Measurements from ENCODE around the gene RDH12.

Gene RDH12

GRCh38 chr14:67748312-67748711 lies 46.6 kb downstream of the RDH12 start:
- DNase-seq (ENCODE audit: low read depth, low spot score): no peak

DNA sequence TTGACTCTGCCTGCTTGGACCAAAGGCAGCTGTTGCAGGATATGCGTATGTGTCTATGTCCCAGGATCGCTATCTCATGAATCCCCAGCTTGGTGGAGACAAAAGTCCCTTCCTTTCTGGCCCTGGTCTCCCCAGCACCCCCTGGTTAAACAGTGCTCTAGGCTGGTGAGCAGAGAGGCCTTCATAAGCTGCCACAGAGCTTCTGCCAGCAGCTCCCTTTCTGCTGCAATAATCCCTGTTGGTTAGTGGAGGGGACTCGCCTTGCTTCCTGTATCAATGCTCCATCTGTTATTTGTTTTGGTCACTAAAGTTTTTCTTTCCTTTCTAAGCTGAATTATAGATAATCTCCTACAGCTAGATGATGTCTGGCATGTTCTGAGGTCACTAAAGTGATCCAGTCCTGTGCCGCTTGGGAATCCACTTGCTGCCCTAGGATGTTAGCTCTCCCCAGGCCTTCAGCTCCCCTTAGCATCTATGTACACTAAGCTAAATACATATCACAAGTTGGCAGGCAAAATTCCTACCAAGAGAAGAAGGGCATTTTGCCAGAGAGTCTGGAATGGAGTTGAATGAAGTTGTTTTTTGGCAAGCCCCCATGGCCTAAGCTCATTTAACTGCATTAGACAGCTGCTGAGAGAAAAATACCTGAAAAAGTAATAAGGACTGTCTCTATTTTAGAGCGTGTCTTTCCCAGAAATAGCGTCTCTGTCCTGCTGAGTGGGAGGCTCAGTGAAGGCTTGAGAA lies 47.8 kb downstream of the RDH12 start:
- no peak for DNase-seq (ENCODE audit: low read depth, low spot score)

GRCh38 chr14:67756496-67756895 lies 54.8 kb downstream of the RDH12 start:
- no peak for DNase-seq (ENCODE audit: low read depth, low spot score)

DNA sequence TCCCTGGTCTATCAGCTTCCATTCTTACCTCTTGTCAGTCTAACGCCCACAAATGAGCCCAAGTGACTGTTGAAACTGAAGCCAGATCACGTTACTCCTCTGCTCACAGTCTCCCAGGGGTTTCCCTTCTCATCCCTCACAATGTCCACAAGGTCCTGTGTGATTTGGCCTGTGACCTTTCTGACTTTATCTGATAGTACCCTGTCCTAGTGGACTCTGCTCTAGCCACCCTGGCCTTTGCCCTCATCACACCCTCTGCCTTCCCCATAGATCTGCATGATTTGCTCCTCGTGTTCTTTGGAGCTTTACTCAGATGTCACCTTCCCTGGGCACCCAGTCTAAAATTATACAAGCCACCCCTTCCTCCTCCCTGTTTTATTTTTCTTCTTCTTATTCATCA lies 55.5 kb downstream of the RDH12 start:
- no peak for DNase-seq (ENCODE audit: low read depth, low spot score)

- no peak for DNase-seq (ENCODE audit: low read depth, low spot score)
Observed at GRCh38 chr14:67759916-67760315, 58.2 kb downstream of the RDH12 start.

DNA sequence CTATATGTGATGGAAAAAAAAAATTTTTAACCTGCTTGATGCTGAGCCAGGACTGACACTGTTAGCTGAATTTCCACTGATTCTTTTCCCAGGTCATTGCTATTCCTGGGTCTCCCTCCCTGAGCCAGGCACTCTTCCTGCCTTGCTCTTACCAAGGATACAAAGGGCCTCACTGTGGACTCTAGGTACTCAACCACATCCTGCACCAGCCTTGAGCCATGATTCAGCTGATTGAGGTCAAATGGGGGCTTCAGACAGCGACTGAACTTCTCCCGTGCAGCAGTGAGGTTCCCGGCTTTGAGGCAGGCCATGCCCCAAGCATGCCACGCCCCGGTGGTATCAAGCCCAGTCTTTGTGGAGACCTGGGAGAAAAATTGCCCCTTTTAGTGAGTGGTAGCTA lies 60.4 kb downstream of the RDH12 start:
- no peak for DNase-seq (ENCODE audit: low read depth, low spot score)

GRCh38 chr14:67763158-67763822 lies 61.6 kb downstream of the RDH12 start:
- no peak for DNase-seq (ENCODE audit: low read depth, low spot score)

GRCh38 chr14:67764496-67764895 lies 62.8 kb downstream of the RDH12 start:
- no peak for DNase-seq (ENCODE audit: low read depth, low spot score)

GRCh38 chr14:67765192-67765834 lies 63.6 kb downstream of the RDH12 start:
- DNase-seq (ENCODE audit: low read depth, low spot score): no peak

DNA sequence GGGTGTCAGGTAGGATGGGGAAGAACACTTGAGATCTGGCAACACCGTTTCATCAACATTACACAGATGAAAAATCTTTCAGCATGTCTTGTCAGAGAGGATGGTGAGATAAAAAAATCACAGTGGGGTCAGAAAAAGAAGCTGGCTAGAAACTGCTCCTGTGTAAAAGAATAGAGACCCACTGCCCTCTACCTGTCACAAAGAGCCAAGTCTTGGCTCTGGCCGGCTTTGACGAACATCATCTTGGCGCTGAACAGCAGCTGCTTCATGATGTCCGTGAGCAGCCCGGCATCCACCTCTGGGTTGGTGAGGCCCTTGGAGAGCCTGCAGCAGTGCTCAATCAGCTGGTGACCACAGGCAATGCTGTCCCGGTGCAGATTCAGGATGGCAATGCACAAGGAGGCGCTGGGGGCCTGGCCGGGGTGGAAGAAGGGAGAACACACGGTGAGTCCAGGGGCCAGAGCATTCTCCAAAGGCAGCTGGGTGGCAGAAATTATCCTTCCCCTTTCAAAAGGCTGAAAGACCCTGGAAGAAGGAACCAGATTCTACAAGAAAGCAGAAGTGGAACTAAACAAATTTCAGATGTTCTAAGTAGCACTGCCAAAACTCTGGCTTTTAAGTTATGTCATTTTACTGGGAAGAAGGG lies 64.5 kb downstream of the RDH12 start:
- DNase-seq (ENCODE audit: low read depth, low spot score): no peak

DNA sequence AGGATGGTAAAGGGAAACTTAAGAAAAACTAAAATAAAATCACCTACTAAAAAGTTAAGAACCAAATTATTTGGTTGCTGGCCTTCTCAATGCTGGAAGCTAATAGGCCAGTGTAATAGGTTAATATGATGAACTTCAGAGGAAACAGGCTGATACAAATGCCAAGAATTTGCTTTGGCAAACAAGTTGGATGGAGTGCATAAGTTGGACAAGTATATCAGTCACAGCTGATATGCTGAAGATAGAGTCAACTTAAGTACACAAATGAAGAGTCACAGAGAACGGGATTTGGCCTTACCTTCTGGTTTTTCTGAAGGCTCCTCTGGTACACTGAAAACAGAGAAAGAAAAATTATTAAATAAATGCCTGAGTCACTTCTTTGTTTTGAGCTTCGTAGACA lies 66.5 kb downstream of the RDH12 start:
- no peak for DNase-seq (ENCODE audit: low read depth, low spot score)

GRCh38 chr14:67773844-67774377 lies 72.2 kb downstream of the RDH12 start:
- no peak for DNase-seq (ENCODE audit: low read depth, low spot score)

DNA sequence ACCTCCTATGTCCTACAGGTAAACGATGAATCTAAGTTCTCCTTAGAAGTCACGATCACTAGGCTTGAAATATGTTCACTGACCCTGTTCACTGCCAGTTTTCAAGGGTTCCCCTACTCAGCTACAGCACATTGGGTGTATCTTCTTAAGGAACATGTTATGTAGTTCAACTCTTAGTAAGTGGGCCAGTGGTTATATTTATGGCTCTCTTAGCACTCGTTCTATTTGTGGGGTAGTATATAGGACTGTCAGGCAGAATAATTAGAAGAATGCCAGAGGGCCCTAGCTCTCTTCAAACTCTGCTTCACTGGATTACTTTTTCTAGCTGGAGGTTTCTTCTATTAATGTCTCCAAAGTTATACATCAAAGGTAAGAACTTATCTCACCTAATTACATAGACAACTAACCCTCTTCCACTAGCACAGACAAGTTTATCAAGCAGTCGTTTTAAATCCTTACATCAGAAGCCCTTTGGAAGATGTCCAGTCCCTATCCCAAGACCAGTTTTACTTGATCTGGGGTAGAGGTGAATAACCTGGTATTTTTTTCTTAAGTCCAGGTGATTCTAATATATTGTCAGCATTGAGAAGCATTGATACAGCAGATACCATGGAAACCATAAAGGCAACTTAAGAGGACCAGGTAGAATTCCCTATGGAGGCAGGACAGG lies 75.1 kb downstream of the RDH12 start:
- no peak for DNase-seq (ENCODE audit: low read depth, low spot score)

- no peak for DNase-seq (ENCODE audit: low read depth, low spot score)
Observed at GRCh38 chr14:67778792-67779191, 77.1 kb downstream of the RDH12 start.

- no peak for DNase-seq (ENCODE audit: low read depth, low spot score)
Observed at GRCh38 chr14:67782090-67782489, 80.4 kb downstream of the RDH12 start.
